ENCODE data around the gene ZDHHC11B.
"Not testable (repeated sequence)": the region's sequence is repeated elsewhere in the genome, so short reads cannot be mapped to it uniquely, and the experiment has no call there.

DNA sequence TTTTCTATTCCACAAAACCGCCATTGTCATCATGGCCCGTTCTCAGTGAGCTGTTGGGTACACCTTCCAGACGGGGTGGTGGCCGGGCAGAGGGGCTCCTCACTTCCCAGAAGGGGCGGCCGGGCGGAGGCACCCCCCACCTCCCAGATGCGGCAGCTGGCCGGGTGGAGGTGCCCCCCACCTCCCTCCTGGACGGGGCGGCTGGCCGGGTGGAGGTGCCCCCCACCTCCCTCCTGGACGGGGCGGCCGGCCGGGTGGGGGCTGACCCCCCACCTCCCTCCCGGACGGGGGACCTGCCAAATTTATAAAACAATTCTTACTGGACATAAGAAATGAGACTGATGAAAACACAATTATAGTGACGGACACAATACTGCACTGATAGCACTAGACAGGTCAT, 43.7 kb upstream of the ZDHHC11B start:
- TF ChIP-seq, protein P1, sequence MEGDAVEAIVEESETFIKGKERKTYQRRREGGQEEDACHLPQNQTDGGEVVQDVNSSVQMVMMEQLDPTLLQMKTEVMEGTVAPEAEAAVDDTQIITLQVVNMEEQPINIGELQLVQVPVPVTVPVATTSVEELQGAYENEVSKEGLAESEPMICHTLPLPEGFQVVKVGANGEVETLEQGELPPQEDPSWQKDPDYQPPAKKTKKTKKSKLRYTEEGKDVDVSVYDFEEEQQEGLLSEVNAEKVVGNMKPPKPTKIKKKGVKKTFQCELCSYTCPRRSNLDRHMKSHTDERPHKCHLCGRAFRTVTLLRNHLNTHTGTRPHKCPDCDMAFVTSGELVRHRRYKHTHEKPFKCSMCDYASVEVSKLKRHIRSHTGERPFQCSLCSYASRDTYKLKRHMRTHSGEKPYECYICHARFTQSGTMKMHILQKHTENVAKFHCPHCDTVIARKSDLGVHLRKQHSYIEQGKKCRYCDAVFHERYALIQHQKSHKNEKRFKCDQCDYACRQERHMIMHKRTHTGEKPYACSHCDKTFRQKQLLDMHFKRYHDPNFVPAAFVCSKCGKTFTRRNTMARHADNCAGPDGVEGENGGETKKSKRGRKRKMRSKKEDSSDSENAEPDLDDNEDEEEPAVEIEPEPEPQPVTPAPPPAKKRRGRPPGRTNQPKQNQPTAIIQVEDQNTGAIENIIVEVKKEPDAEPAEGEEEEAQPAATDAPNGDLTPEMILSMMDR (IDR thresholded peaks at IDR 0.05 in 4 of 5, conservative IDR thresholded peaks at IDR 0.05 in 1 of 5), result not testable (repeated sequence)
- not testable (repeated sequence) for TF ChIP-seq POLR2A (IDR thresholded peaks at IDR 0.05)

All from gastrocnemius medialis (tissue), 4 donors.